Panc1 (cell line): ENCODE data around the gene SHROOM2. TPM values are rescaled to one million over a fixed set of nuclear protein-coding genes. Genes with fewer than 3 reads are reported as not detected.

Experiments
- ATAC-seq: fragments of 200-7000 bp; cut with Tn5 transposase; 2 replicates; pipeline ENCODE4 v1.9.1; 2020; ENCODE audit warnings: mild to moderate bottlenecking, moderate library complexity
- BruUV-seq: library from RNA; stranded (reverse); fragments of 400-500 nt; replicated peaks from 2 replicates; lab custom pipeline; 2021; lab: Mats Ljungman, UMichigan
- CTCF ChIA-PET: fragments of 300-600 bp; sonication (Branson Sonifier 250); formaldehyde crosslinking; loops from one replicate; lab custom pipeline; 2022; ENCODE audit warnings: antibody characterized with exemption; lab: Charles Lee
- POLR2A ChIA-PET: fragments of 300-600 bp; sonication (Branson Sonifier 250); formaldehyde crosslinking; loops from one replicate; lab custom pipeline; 2022; ENCODE audit warnings: antibody characterized with exemption; lab: Charles Lee
- DNase-seq: peaks from one replicate; pipeline ENCODE4 v3.0.0-alpha.2; 2010; ENCODE audit warnings: low read depth, low spot score
- H3K27ac ChIP-seq: 2 replicates; pipeline ENCODE4 v1.5.1; 2011; ENCODE audit warnings: mild to moderate bottlenecking, low read length, inconsistent platforms
- H3K27me3 ChIP-seq: fragments of 200-500 bp; sonication (Bioruptor generic); 2 replicates; pipeline ENCODE4 v1.6.0; 2014; ENCODE audit warnings: low read length, inconsistent platforms; ENCODE audit not compliant: control insufficient read depth, insufficient read depth
- H3K36me3 ChIP-seq: fragments of 200-500 bp; sonication (Bioruptor generic); 2 replicates; pipeline ENCODE4 v1.5.1; 2014; ENCODE audit warnings: inconsistent platforms, mild to moderate bottlenecking, low read length, moderate library complexity; ENCODE audit not compliant: control insufficient read depth, insufficient read depth
- H3K4me1 ChIP-seq: 2 replicates; pipeline ENCODE4 v1.5.1; 2011; ENCODE audit warnings: inconsistent platforms, mild to moderate bottlenecking, low read length, moderate library complexity; ENCODE audit not compliant: control insufficient read depth, insufficient read depth
- H3K4me3 ChIP-seq, 2 experiments: 2 replicates each; pipeline ENCODE4 v1.5.1; 2011 to 2012; ENCODE audit warnings: low read depth in 2 of 2, low read length in 2 of 2, mild to moderate bottlenecking in 2 of 2, inconsistent platforms in 1 of 2, moderate library complexity in 1 of 2
- H3K9me3 ChIP-seq: fragments of 200-500 bp; sonication (Bioruptor generic); 2 replicates; pipeline ENCODE4 v1.5.1; 2014; ENCODE audit warnings: low read depth, mild to moderate bottlenecking, inconsistent platforms, low read length, moderate library complexity; ENCODE audit not compliant: control insufficient read depth, insufficient read depth
- POLR2AphosphoS5 ChIP-seq: IDR thresholded peaks from 2 replicates; pipeline ENCODE4 v1.6.1; 2012; ENCODE audit warnings: mild to moderate bottlenecking, low read depth, low read length, moderate library complexity
- REST ChIP-seq, 2 experiments: IDR thresholded peaks; 2 replicates each; pipeline ENCODE4 v1.6.1; 2011 to 2012; ENCODE audit warnings: low read depth in 2 of 2, control low read depth in 1 of 2, low read length in 1 of 2, mild to moderate bottlenecking in 1 of 2, moderate library complexity in 1 of 2; ENCODE audit not compliant: insufficient read depth in 1 of 2
- SIN3A ChIP-seq: IDR thresholded peaks from 2 replicates; pipeline ENCODE4 v1.6.1; 2012; ENCODE audit warnings: low read depth, mild to moderate bottlenecking, low read length, moderate library complexity, borderline replicate concordance; ENCODE audit not compliant: insufficient read depth
- TCF7L2 ChIP-seq: IDR thresholded peaks from 2 replicates; pipeline ENCODE4 v1.6.1; 2011; ENCODE audit warnings: mild to moderate bottlenecking, low read depth, low read length, inconsistent platforms
- in situ Hi-C: cut with HindIII; loops from 2 replicates; pipeline ENCODE4 v1.10.0; 2016; ENCODE audit warnings: low sequenced_read_pairs, low pct_unique_long_range_greater_than_20kb
- intact Hi-C: fragments of 100-400 bp; cut with micrococcal nuclease; formaldehyde crosslinking; loops from one replicate; pipeline ENCODE4 v1.10.0; 2022; ENCODE audit not compliant: unreplicated experiment
- total RNA-seq: library from RNA; stranded (reverse); gene quantifications from one replicate; pipeline ENCODE4 v1.2.1, GENCODE V29; 2021; ENCODE audit not compliant: unreplicated experiment
- TF ChIP-seq, protein P1 (sequence below): fragments of 450-650 bp; IDR thresholded peaks from 2 replicates; pipeline ENCODE4 v1.5.1; 2017; ENCODE audit warnings: mild to moderate bottlenecking

The SHROOM2 gene
- total RNA-seq, 1 experiment from 2014 or later: 0.72 TPM

- DNase-seq (no peak), ATAC-seq (no peak)
- no peak for TF ChIP-seq SIN3A
- TF ChIP-seq, protein P1, sequence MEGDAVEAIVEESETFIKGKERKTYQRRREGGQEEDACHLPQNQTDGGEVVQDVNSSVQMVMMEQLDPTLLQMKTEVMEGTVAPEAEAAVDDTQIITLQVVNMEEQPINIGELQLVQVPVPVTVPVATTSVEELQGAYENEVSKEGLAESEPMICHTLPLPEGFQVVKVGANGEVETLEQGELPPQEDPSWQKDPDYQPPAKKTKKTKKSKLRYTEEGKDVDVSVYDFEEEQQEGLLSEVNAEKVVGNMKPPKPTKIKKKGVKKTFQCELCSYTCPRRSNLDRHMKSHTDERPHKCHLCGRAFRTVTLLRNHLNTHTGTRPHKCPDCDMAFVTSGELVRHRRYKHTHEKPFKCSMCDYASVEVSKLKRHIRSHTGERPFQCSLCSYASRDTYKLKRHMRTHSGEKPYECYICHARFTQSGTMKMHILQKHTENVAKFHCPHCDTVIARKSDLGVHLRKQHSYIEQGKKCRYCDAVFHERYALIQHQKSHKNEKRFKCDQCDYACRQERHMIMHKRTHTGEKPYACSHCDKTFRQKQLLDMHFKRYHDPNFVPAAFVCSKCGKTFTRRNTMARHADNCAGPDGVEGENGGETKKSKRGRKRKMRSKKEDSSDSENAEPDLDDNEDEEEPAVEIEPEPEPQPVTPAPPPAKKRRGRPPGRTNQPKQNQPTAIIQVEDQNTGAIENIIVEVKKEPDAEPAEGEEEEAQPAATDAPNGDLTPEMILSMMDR: no peak
- no peak for TF ChIP-seq REST (IDR thresholded peaks at IDR 0.05; ENCODE audit: insufficient read depth in 1 of 2, low read depth in 2 of 2, low read length in 1 of 2)
- no peak for TF ChIP-seq POLR2AphosphoS5
- no peak for TF ChIP-seq TCF7L2
- intact Hi-C loops: no loop called here
- BruUV-seq: no TSS peak
- Histone ChIP-seq H3K27me3 (no peaks in the 10 kb centered on the region), H3K36me3 (no peaks in the 10 kb centered on the region), H3K27ac (no peak overlapping the region), H3K4me3 (no peak overlapping the region), H3K4me1 (no peaks in the 10 kb centered on the region), H3K9me3 (no peaks in the 10 kb centered on the region)
- POLR2A ChIA-PET: no interaction called here
- CTCF ChIA-PET: no interaction called here
- in situ Hi-C loops: no loop called here
Measured at GRCh38 chrX:9948406-9948805, 162.2 kb downstream of the SHROOM2 start.

DNA sequence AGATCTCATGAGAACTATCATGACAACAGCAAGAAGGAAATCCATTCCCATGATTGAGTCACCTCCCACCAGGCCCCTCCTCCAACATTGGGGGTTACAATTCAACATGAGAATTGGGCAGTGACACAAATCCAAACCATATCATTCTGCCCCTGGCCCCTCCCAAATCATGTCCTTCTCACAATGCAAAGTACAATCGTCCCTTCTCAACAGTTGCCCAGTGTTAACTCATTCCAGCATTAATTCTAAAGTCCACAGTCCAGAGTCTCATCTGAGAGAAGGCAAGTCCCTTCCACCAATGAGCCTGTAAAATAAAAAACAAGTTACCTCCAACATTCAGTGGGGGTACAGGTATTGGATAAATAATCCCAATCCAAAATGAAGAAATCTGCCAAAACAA is 166.1 kb downstream of the SHROOM2 start:
- ChIA-PET POLR2A (no interaction called here), CTCF (no interaction called here)
- no peak for TF ChIP-seq TCF7L2
- no peak overlapping the region for H3K4me3 ChIP-seq
- H3K36me3 ChIP-seq: no peaks in the 10 kb centered on the region
- BruUV-seq: no TSS peak
- intact Hi-C loops (no loop called here), in situ Hi-C loops (no loop called here)
- no peaks in the 10 kb centered on the region for H3K27me3 ChIP-seq
- ATAC-seq: no peak
- DNase-seq: no peak
- no peaks in the 10 kb centered on the region for H3K9me3 ChIP-seq
- no peaks in the 10 kb centered on the region for H3K4me1 ChIP-seq
- H3K27ac ChIP-seq: no peak overlapping the region

DNA sequence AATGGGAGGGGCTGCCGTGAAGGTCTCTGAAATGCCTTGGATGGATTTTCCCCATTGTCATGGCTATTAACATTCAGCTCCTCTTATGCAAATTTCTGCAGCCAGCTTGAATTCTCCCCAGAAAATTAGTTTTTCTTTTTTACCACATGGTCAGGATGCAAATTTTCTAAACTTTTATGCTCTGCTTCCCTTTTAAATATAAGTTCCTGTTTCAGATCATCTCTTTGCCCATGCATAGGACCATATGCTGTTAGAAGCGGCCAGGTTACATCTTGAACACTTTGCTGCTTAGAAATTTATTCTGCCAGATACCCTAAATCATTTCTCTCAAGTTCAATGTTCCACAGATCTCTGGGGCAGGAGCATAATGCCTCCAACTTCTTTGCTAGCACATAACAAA is 167.2 kb downstream of the SHROOM2 start:
- ATAC-seq (no peak), DNase-seq (no peak)
- H3K27ac ChIP-seq: no peak overlapping the region
- POLR2A ChIA-PET: no interaction called here
- no peaks in the 10 kb centered on the region for H3K4me1 ChIP-seq
- no TSS peak for BruUV-seq
- H3K27me3 ChIP-seq: no peaks in the 10 kb centered on the region
- intact Hi-C loops: no loop called here
- CTCF ChIA-PET: no interaction called here
- no peaks in the 10 kb centered on the region for H3K36me3 ChIP-seq
- no peaks in the 10 kb centered on the region for H3K9me3 ChIP-seq
- H3K4me3 ChIP-seq: no peak overlapping the region
- in situ Hi-C loops: no loop called here
- TF ChIP-seq TCF7L2: no peak
- no peak for TF ChIP-seq SIN3A
- no peak for TF ChIP-seq POLR2AphosphoS5
- TF ChIP-seq REST (IDR thresholded peaks at IDR 0.05; ENCODE audit: insufficient read depth in 1 of 2, low read depth in 2 of 2, low read length in 1 of 2): no peak
- TF ChIP-seq, protein P1: no peak
